Measurements from ENCODE around the gene TYMS.

The TYMS gene

GRCh38 chr18:673317-673716 lies 15.9 kb downstream of the TYMS start:
- no peak for DNase-seq (ENCODE audit: extremely low spot score)
- ChIA-PET CTCF (no interaction called here), POLR2A (interaction anchor here (0.9 kb wide), 1 partner anchor 15 kb away, joined by 6 read pairs; no protein-coding TSS in a partner anchor)
- no peak for TF ChIP-seq LEF1 (IDR thresholded peaks at IDR 0.05; ENCODE audit: borderline replicate concordance)
- no peak for TF ChIP-seq NFRKB (IDR thresholded peaks at IDR 0.05)
- TF ChIP-seq L3MBTL2 (conservative IDR thresholded peaks at IDR 0.05): no peak
- no peak for TF ChIP-seq CTBP1 (IDR thresholded peaks at IDR 0.05; ENCODE audit: borderline replicate concordance)
- TF ChIP-seq ZNF384 (IDR thresholded peaks at IDR 0.05): no peak
- no peak for TF ChIP-seq SUZ12 (IDR thresholded peaks at IDR 0.05)
- TF ChIP-seq PKNOX1 (IDR thresholded peaks at IDR 0.05): no peak
- no peak for TF ChIP-seq FOXM1 (IDR thresholded peaks at IDR 0.05; ENCODE audit: borderline replicate concordance)
- TF ChIP-seq ARNT (IDR thresholded peaks at IDR 0.05): no peak
- TF ChIP-seq TARDBP (IDR thresholded peaks at IDR 0.05): no peak
- TF ChIP-seq SP1 (IDR thresholded peaks at IDR 0.05): no peak
- TF ChIP-seq FOXK2 (IDR thresholded peaks at IDR 0.05): no peak
- no peak for TF ChIP-seq HDGF (IDR thresholded peaks at IDR 0.05; ENCODE audit: borderline replicate concordance)
- no peak for TF ChIP-seq FOXA1 (IDR thresholded peaks at IDR 0.05)
- TF ChIP-seq ELF4 (IDR thresholded peaks at IDR 0.05): no peak
- TF ChIP-seq BHLHE40 (IDR thresholded peaks at IDR 0.05; ENCODE audit: borderline replicate concordance): no peak

- CTCF ChIA-PET: no interaction called here
- no peak for DNase-seq (ENCODE audit: extremely low spot score)
- POLR2A ChIA-PET: no interaction called here
- TF ChIP-seq FOXA1 (IDR thresholded peaks at IDR 0.05) (no peak), HDGF (IDR thresholded peaks at IDR 0.05; ENCODE audit: borderline replicate concordance) (no peak), FOXM1 (IDR thresholded peaks at IDR 0.05; ENCODE audit: borderline replicate concordance) (no peak), SP1 (IDR thresholded peaks at IDR 0.05) (no peak), SUZ12 (IDR thresholded peaks at IDR 0.05) (no peak), FOXK2 (IDR thresholded peaks at IDR 0.05) (no peak), PKNOX1 (IDR thresholded peaks at IDR 0.05) (no peak), BHLHE40 (IDR thresholded peaks at IDR 0.05; ENCODE audit: borderline replicate concordance) (no peak), ZNF384 (IDR thresholded peaks at IDR 0.05) (no peak), L3MBTL2 (conservative IDR thresholded peaks at IDR 0.05) (no peak), TARDBP (IDR thresholded peaks at IDR 0.05) (no peak), ARNT (IDR thresholded peaks at IDR 0.05) (no peak), CTBP1 (IDR thresholded peaks at IDR 0.05; ENCODE audit: borderline replicate concordance) (no peak)
Observed at GRCh38 chr18:673769-674168, 16.3 kb downstream of the TYMS start.

- TF ChIP-seq ARNT (IDR thresholded peaks at IDR 0.05) (no peak), PKNOX1 (IDR thresholded peaks at IDR 0.05) (no peak), ELF4 (IDR thresholded peaks at IDR 0.05) (no peak)
- no peak for DNase-seq (ENCODE audit: extremely low spot score)
- ChIA-PET POLR2A (no interaction called here), CTCF (no interaction called here)
Observed at GRCh38 chr18:675307-675706, 17.9 kb downstream of the TYMS start.

GRCh38 chr18:676069-676468 lies 18.6 kb downstream of the TYMS start:
- no peak for DNase-seq (ENCODE audit: extremely low spot score)
- ChIA-PET POLR2A (interaction anchor here (1.0 kb wide), 1 partner anchor 18 kb away, joined by 3 read pairs; the partner anchor contains the start of gene TYMS), CTCF (no interaction called here)
- no peak for TF ChIP-seq NFRKB (IDR thresholded peaks at IDR 0.05)
- TF ChIP-seq ZNF384 (IDR thresholded peaks at IDR 0.05): no peak
- no peak for TF ChIP-seq SUZ12 (IDR thresholded peaks at IDR 0.05)
- no peak for TF ChIP-seq LEF1 (IDR thresholded peaks at IDR 0.05; ENCODE audit: borderline replicate concordance)
- TF ChIP-seq HDGF (IDR thresholded peaks at IDR 0.05; ENCODE audit: borderline replicate concordance): no peak
- no peak for TF ChIP-seq FOXA1 (IDR thresholded peaks at IDR 0.05)
- no peak for TF ChIP-seq TARDBP (IDR thresholded peaks at IDR 0.05)
- TF ChIP-seq CTBP1 (IDR thresholded peaks at IDR 0.05; ENCODE audit: borderline replicate concordance): no peak
- no peak for TF ChIP-seq PKNOX1 (IDR thresholded peaks at IDR 0.05)
- TF ChIP-seq FOXM1 (IDR thresholded peaks at IDR 0.05; ENCODE audit: borderline replicate concordance): no peak
- no peak for TF ChIP-seq ARNT (IDR thresholded peaks at IDR 0.05)
- no peak for TF ChIP-seq L3MBTL2 (conservative IDR thresholded peaks at IDR 0.05)
- TF ChIP-seq ELF4 (IDR thresholded peaks at IDR 0.05): no peak

- DNase-seq (ENCODE audit: extremely low spot score): no peak
- ChIA-PET CTCF (no interaction called here), POLR2A (interaction anchor here (1.0 kb wide), 1 partner anchor 19 kb away, joined by 3 read pairs; the partner anchor contains the start of gene TYMS)
- TF ChIP-seq TARDBP (IDR thresholded peaks at IDR 0.05): no peak
- no peak for TF ChIP-seq L3MBTL2 (conservative IDR thresholded peaks at IDR 0.05)
- no peak for TF ChIP-seq NFRKB (IDR thresholded peaks at IDR 0.05)
- no peak for TF ChIP-seq HDGF (IDR thresholded peaks at IDR 0.05; ENCODE audit: borderline replicate concordance)
- no peak for TF ChIP-seq CTBP1 (IDR thresholded peaks at IDR 0.05; ENCODE audit: borderline replicate concordance)
- TF ChIP-seq ZNF384 (IDR thresholded peaks at IDR 0.05): no peak
- TF ChIP-seq FOXK2 (IDR thresholded peaks at IDR 0.05): no peak
- TF ChIP-seq SP1 (IDR thresholded peaks at IDR 0.05): no peak
- no peak for TF ChIP-seq BHLHE40 (IDR thresholded peaks at IDR 0.05; ENCODE audit: borderline replicate concordance)
- TF ChIP-seq PKNOX1 (IDR thresholded peaks at IDR 0.05): no peak
Observed at GRCh38 chr18:676736-677135, 19.3 kb downstream of the TYMS start.

Measured in HEK293T (cell line).